ENCODE data around the gene TBC1D10A.

- TF ChIP-seq CTCF (conservative IDR thresholded peaks at IDR 0.05; ENCODE audit: low read depth in 2 of 2), result no peak
- no peak for TF ChIP-seq EZH2 (IDR thresholded peaks at IDR 0.05; ENCODE audit: low read depth, unreplicated experiment)
- TF ChIP-seq ETS1 (IDR thresholded peaks at IDR 0.05), result no peak
- TF ChIP-seq CREB1 (CRISPR knock-in tag; IDR thresholded peaks at IDR 0.05; ENCODE audit: low read depth), result no peak
- TF ChIP-seq ZNF462 (CRISPR knock-in tag; IDR thresholded peaks at IDR 0.05), result no peak
Measured at GRCh38 chr22:30275625-30276024, 51.1 kb downstream of the TBC1D10A start.
